ENCODE data around the gene FDX2.

FDX2 gene

GRCh38 chr19:10353793-10354391 is 38.1 kb upstream of the FDX2 start:
- no peaks in the 10 kb centered on the region for H4K20me1 ChIP-seq (ENCODE audit: control insufficient read depth, insufficient read depth, low read depth, low read length)
- H3K9me3 ChIP-seq (ENCODE audit: control insufficient read depth, insufficient read depth, low read length), result no peaks in the 10 kb centered on the region
- no peak overlapping the region for H3K4me3 ChIP-seq (ENCODE audit: low read length)
- H3K4me1 ChIP-seq (ENCODE audit: control insufficient read depth, low read length), result no peaks in the 10 kb centered on the region
- no peak for TF ChIP-seq EZH2phosphoT487 (IDR thresholded peaks at IDR 0.05; ENCODE audit: borderline replicate concordance, low read length)
- H3K4me2 ChIP-seq (ENCODE audit: low read length), result no peak overlapping the region
- H3F3A ChIP-seq (ENCODE audit: control insufficient read depth, insufficient read depth), result no peaks in the 10 kb centered on the region
- H3K79me2 ChIP-seq (ENCODE audit: control insufficient read depth, low read length), result no peaks in the 10 kb centered on the region
- no peaks in the 10 kb centered on the region for H3K27me3 ChIP-seq (ENCODE audit: control insufficient read depth, low read length)
- no peak overlapping the region for H3K27ac ChIP-seq (ENCODE audit: low read depth, low read length)
- H3K36me3 ChIP-seq (ENCODE audit: control insufficient read depth, low read length), result peaks cover 65% of the 10 kb centered on the region
- no peaks in the 10 kb centered on the region for H3K9me2 ChIP-seq (replicated peaks; ENCODE audit: control insufficient read depth, low read length)

- Histone ChIP-seq H3K36me3 (ENCODE audit: control insufficient read depth, low read length) (peaks cover 59% of the 10 kb centered on the region), H3K27ac (ENCODE audit: low read depth, low read length) (no peak overlapping the region), H3K4me3 (ENCODE audit: low read length) (no peak overlapping the region), H4K20me1 (ENCODE audit: control insufficient read depth, insufficient read depth, low read depth, low read length) (no peaks in the 10 kb centered on the region), H3F3A (ENCODE audit: control insufficient read depth, insufficient read depth) (no peaks in the 10 kb centered on the region), H3K9me3 (ENCODE audit: control insufficient read depth, insufficient read depth, low read length) (no peaks in the 10 kb centered on the region), H3K27me3 (ENCODE audit: control insufficient read depth, low read length) (no peaks in the 10 kb centered on the region), H3K4me2 (ENCODE audit: low read length) (no peak overlapping the region), H3K79me2 (ENCODE audit: control insufficient read depth, low read length) (no peaks in the 10 kb centered on the region), H3K4me1 (ENCODE audit: control insufficient read depth, low read length) (no peaks in the 10 kb centered on the region), H3K9me2 (replicated peaks; ENCODE audit: control insufficient read depth, low read length) (no peaks in the 10 kb centered on the region)
- TF ChIP-seq CTCF (IDR thresholded peaks at IDR 0.05; ENCODE audit: low read depth, low read length, poor library complexity, severe bottlenecking) (no peak), EZH2phosphoT487 (IDR thresholded peaks at IDR 0.05; ENCODE audit: borderline replicate concordance, low read length) (no peak)
These were observed 37.2 kb upstream of the FDX2 start for GRCh38 chr19:10352764-10353671.

GRCh38 chr19:10346509-10346908 is 30.7 kb upstream of the FDX2 start:
- Histone ChIP-seq H3K27me3 (ENCODE audit: control insufficient read depth, low read length) (no peaks in the 10 kb centered on the region), H3K9me2 (replicated peaks; ENCODE audit: control insufficient read depth, low read length) (no peaks in the 10 kb centered on the region), H3K27ac (ENCODE audit: low read depth, low read length) (no peak overlapping the region), H3K36me3 (ENCODE audit: control insufficient read depth, low read length) (peaks cover 13% of the 10 kb centered on the region), H3K4me1 (ENCODE audit: control insufficient read depth, low read length) (peaks cover 3% of the 10 kb centered on the region; the same call in 1 of the 2 replicates), H3K4me2 (ENCODE audit: low read length) (no peak overlapping the region), H3K9me3 (ENCODE audit: control insufficient read depth, insufficient read depth, low read length) (no peaks in the 10 kb centered on the region), H3K79me2 (ENCODE audit: control insufficient read depth, low read length) (no peaks in the 10 kb centered on the region), H3F3A (ENCODE audit: control insufficient read depth, insufficient read depth) (no peaks in the 10 kb centered on the region), H3K4me3 (ENCODE audit: low read length) (no peak overlapping the region), H4K20me1 (ENCODE audit: control insufficient read depth, insufficient read depth, low read depth, low read length) (no peaks in the 10 kb centered on the region)
- no peak for TF ChIP-seq EZH2phosphoT487 (IDR thresholded peaks at IDR 0.05; ENCODE audit: borderline replicate concordance, low read length)
- no peak for TF ChIP-seq CTCF (IDR thresholded peaks at IDR 0.05; ENCODE audit: low read depth, low read length, poor library complexity, severe bottlenecking)

- Histone ChIP-seq H3K9me2 (replicated peaks; ENCODE audit: control insufficient read depth, low read length) (no peaks in the 10 kb centered on the region), H3K4me2 (ENCODE audit: low read length) (no peak overlapping the region), H3K27ac (ENCODE audit: low read depth, low read length) (no peak overlapping the region)
These were observed 29.0 kb upstream of the FDX2 start for GRCh38 chr19:10344780-10345179.

More at GRCh38 chr19:10344780-10345179, 29.0 kb upstream of the FDX2 start:
- Histone ChIP-seq H3K79me2 (ENCODE audit: control insufficient read depth, low read length) (no peaks in the 10 kb centered on the region), H3K4me1 (ENCODE audit: control insufficient read depth, low read length) (peaks cover 8% of the 10 kb centered on the region), H4K20me1 (ENCODE audit: control insufficient read depth, insufficient read depth, low read depth, low read length) (no peaks in the 10 kb centered on the region), H3K4me3 (ENCODE audit: low read length) (no peak overlapping the region), H3F3A (ENCODE audit: control insufficient read depth, insufficient read depth) (no peaks in the 10 kb centered on the region), H3K9me3 (ENCODE audit: control insufficient read depth, insufficient read depth, low read length) (no peaks in the 10 kb centered on the region), H3K27me3 (ENCODE audit: control insufficient read depth, low read length) (no peaks in the 10 kb centered on the region), H3K36me3 (ENCODE audit: control insufficient read depth, low read length) (0 out of 2 replicates have a peak, but pooled peaks cover 1% of the 10 kb centered on the region)
- TF ChIP-seq CTCF (IDR thresholded peaks at IDR 0.05; ENCODE audit: low read depth, low read length, poor library complexity, severe bottlenecking), result no peak
- TF ChIP-seq EZH2phosphoT487 (IDR thresholded peaks at IDR 0.05; ENCODE audit: borderline replicate concordance, low read length), result no peak
